ENCODE measurements around the gene NREP.

NREP gene

GRCh38 chr5:111769541-111769940 is 12.5 kb upstream of the NREP start:
- no peak for TF ChIP-seq TAF1 (IDR thresholded peaks at IDR 0.05; ENCODE audit: borderline replicate concordance, insufficient read depth, low read length)

- no peak for TF ChIP-seq TAF1 (IDR thresholded peaks at IDR 0.05; ENCODE audit: borderline replicate concordance, insufficient read depth, low read length)
- no peak for TF ChIP-seq SIN3A (IDR thresholded peaks at IDR 0.05; ENCODE audit: borderline replicate concordance, insufficient read depth, low read length)
- TF ChIP-seq FOXP2 (optimal IDR thresholded peaks at IDR 0.05; ENCODE audit: borderline replicate concordance, extremely low read depth, extremely low read length, insufficient read depth), result no peak
- no peak for TF ChIP-seq POLR2AphosphoS5 (IDR thresholded peaks at IDR 0.05; ENCODE audit: low read depth, low read length)
- no peak for TF ChIP-seq REST (IDR thresholded peaks at IDR 0.05; ENCODE audit: insufficient read depth in 1 of 2, low read depth in 2 of 2, low read length in 2 of 2)
These were observed 8.9 kb upstream of the NREP start for GRCh38 chr5:111765613-111766571.

- TF ChIP-seq SIN3A (IDR thresholded peaks at IDR 0.05; ENCODE audit: borderline replicate concordance, insufficient read depth, low read length) (no peak), FOXP2 (optimal IDR thresholded peaks at IDR 0.05; ENCODE audit: borderline replicate concordance, extremely low read depth, extremely low read length, insufficient read depth) (no peak), REST (IDR thresholded peaks at IDR 0.05; ENCODE audit: insufficient read depth in 1 of 2, low read depth in 2 of 2, low read length in 2 of 2) (no peak), POLR2AphosphoS5 (IDR thresholded peaks at IDR 0.05; ENCODE audit: low read depth, low read length) (no peak), TAF1 (IDR thresholded peaks at IDR 0.05; ENCODE audit: borderline replicate concordance, insufficient read depth, low read length) (no peak)
These were observed 7.0 kb upstream of the NREP start for GRCh38 chr5:111764019-111764418.

GRCh38 chr5:111762895-111763294 is 5.9 kb upstream of the NREP start:
- TF ChIP-seq POLR2AphosphoS5 (IDR thresholded peaks at IDR 0.05; ENCODE audit: low read depth, low read length), result no peak
- TF ChIP-seq TAF1 (IDR thresholded peaks at IDR 0.05; ENCODE audit: borderline replicate concordance, insufficient read depth, low read length), result no peak
- no peak for TF ChIP-seq FOXP2 (optimal IDR thresholded peaks at IDR 0.05; ENCODE audit: borderline replicate concordance, extremely low read depth, extremely low read length, insufficient read depth)
- no peak for TF ChIP-seq SIN3A (IDR thresholded peaks at IDR 0.05; ENCODE audit: borderline replicate concordance, insufficient read depth, low read length)
- TF ChIP-seq REST (IDR thresholded peaks at IDR 0.05; ENCODE audit: insufficient read depth in 1 of 2, low read depth in 2 of 2, low read length in 2 of 2), result no peak

- TF ChIP-seq TAF1 (IDR thresholded peaks at IDR 0.05; ENCODE audit: borderline replicate concordance, insufficient read depth, low read length), result no peak
- TF ChIP-seq SIN3A (IDR thresholded peaks at IDR 0.05; ENCODE audit: borderline replicate concordance, insufficient read depth, low read length), result no peak
- no peak for TF ChIP-seq REST (IDR thresholded peaks at IDR 0.05; ENCODE audit: insufficient read depth in 1 of 2, low read depth in 2 of 2, low read length in 2 of 2)
- TF ChIP-seq FOXP2 (optimal IDR thresholded peaks at IDR 0.05; ENCODE audit: borderline replicate concordance, extremely low read depth, extremely low read length, insufficient read depth), result no peak
- no peak for TF ChIP-seq POLR2AphosphoS5 (IDR thresholded peaks at IDR 0.05; ENCODE audit: low read depth, low read length)
These were observed 1.3 kb upstream of the NREP start for GRCh38 chr5:111758284-111758628.

Measured in PFSK-1 (cell line).